GM13976 (cell line): Measurements from ENCODE around the gene KRT81.

Source experiments
- DNase-seq: peaks from one replicate; pipeline ENCODE4 v3.0.0; 2012; ENCODE audit warnings: low spot score
- in situ Hi-C: fragments of 300-500 bp; cut with MboI; formaldehyde crosslinking; loops from one replicate; pipeline ENCODE4 v1.12.0; 2022; ENCODE audit warnings: low sequenced_read_pairs, mixed read lengths, inconsistent platforms; ENCODE audit not compliant: unreplicated experiment
- TF ChIP-seq, protein P1 (sequence below): IDR thresholded peaks from 2 replicates; pipeline ENCODE4 v1.5.1; 2012; ENCODE audit warnings: borderline replicate concordance, mild to moderate bottlenecking; ENCODE audit not compliant: insufficient read depth; ENCODE audit errors: extremely low read depth, missing control alignments, control extremely low read depth

Gene KRT81

DNA sequence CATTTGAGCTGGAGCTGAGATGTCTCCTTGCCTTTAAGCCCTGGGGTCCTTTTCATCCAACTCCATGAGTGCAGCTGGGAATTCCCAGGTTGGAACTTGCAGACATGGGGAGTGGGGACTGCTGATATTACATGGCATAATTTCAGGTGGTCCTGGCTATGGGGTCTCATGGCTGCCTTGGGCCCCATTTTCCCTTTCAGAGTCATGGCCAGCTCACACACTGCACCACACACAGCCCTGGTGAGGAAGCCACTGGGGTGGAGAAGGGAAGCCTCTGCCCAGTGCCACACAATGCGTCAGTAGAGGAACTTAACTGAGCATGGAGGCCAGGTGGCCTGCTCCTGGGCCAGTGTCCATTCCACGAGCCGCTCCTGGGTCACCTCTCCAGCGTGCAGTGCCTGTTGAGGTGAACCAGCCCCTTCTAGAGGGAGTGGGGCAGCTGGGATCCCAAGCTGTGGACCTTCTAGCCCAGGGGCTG, 34.2 kb downstream of the KRT81 start:
- DNase-seq: no peak

DNA sequence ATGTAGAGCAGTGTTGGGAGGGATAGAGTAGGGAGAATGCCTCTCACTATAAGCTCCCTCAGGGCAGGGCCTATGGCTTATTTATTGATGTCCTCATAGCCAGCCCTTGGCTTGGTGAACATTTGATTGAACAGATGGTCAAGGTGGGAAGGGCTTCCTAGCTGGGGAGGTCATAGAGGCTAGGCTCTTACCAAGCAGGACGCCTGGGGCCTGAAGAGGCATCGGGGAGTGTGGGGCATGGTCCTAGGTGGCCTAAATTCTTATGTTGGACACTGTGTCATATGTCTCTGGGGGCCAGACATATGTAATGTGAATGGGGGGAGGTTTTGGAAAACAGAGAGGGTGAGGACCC, 34.8 kb downstream of the KRT81 start:
- TF ChIP-seq, protein P1, sequence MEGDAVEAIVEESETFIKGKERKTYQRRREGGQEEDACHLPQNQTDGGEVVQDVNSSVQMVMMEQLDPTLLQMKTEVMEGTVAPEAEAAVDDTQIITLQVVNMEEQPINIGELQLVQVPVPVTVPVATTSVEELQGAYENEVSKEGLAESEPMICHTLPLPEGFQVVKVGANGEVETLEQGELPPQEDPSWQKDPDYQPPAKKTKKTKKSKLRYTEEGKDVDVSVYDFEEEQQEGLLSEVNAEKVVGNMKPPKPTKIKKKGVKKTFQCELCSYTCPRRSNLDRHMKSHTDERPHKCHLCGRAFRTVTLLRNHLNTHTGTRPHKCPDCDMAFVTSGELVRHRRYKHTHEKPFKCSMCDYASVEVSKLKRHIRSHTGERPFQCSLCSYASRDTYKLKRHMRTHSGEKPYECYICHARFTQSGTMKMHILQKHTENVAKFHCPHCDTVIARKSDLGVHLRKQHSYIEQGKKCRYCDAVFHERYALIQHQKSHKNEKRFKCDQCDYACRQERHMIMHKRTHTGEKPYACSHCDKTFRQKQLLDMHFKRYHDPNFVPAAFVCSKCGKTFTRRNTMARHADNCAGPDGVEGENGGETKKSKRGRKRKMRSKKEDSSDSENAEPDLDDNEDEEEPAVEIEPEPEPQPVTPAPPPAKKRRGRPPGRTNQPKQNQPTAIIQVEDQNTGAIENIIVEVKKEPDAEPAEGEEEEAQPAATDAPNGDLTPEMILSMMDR: no peak
- in situ Hi-C loops: no loop called here
- no peak for DNase-seq

More for the DNA sequence above, 34.2 kb downstream of the KRT81 start:
- in situ Hi-C loops: no loop called here
- TF ChIP-seq, protein P1: no peak

DNA sequence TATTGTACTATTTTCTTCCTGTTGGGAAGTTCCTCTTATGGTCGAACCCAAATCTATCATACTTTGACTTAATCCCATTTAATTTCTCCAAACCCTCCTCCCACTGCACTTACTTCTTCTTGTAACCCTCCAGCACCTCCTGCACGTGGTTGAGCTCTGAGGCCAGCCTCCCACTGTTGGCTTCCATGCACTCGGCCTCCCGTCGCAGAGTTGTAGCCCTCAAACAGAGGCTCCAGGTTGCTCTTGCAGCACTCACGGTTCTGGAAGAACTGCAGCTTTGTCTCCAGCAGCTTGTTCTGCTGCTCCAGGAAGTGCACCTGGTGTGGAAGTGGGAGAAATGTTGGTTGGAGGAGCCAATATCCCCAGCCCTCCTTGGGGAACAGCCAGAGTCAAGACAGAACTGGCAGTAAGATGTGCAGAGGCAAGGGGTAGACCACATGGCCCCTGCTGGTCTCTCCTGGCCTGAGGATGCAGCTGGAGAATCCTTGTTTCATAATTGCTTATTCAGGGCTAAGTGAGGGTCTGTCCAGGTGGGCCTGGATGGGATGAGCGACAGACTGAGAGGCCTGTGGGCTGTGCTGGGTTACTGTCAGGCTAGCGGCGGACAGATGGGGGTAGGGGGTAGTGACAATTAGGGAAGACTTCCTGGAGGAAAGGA, 35.3 kb downstream of the KRT81 start:
- DNase-seq: no peak
- in situ Hi-C loops: no loop called here
- TF ChIP-seq, protein P1: no peak

DNA sequence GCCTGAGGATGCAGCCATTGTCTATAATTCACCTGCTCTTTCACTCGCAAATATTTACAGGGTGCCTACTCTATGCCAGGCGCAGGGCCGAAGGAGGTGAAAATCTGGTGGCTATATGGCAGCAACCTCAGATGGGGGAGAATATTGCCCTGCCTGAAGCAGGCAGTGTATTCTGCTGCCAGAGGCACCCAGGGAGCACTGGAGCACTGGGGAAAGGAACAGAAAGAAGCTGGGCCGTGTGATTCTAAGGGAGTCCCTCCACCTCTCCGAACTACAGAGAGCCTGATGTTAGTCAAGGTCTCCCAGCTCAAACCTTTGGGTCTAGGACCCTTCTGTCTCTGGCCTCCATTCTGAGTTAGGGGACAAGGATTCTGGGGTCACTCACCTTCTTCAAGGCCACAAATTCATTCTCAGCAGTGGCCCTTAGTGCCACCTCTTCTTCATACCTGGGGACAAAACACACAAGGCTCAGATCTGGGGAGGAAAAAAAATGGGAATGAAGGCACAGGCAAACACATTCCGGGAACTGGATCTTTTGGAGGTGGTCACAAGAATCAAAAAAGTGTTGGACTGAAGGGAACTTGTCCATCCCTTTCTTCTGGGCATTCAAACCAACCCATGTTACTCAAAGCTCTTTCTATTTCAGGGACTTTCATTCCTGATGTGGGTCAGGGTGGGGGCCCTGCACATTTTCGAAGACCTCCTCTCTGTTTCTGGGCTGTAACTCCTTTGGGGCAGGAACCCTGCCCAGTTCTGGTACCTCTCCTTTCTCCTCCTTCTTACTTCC, 36.2 kb downstream of the KRT81 start:
- in situ Hi-C loops: no loop called here
- TF ChIP-seq, protein P1: no peak
- DNase-seq: no peak

DNA sequence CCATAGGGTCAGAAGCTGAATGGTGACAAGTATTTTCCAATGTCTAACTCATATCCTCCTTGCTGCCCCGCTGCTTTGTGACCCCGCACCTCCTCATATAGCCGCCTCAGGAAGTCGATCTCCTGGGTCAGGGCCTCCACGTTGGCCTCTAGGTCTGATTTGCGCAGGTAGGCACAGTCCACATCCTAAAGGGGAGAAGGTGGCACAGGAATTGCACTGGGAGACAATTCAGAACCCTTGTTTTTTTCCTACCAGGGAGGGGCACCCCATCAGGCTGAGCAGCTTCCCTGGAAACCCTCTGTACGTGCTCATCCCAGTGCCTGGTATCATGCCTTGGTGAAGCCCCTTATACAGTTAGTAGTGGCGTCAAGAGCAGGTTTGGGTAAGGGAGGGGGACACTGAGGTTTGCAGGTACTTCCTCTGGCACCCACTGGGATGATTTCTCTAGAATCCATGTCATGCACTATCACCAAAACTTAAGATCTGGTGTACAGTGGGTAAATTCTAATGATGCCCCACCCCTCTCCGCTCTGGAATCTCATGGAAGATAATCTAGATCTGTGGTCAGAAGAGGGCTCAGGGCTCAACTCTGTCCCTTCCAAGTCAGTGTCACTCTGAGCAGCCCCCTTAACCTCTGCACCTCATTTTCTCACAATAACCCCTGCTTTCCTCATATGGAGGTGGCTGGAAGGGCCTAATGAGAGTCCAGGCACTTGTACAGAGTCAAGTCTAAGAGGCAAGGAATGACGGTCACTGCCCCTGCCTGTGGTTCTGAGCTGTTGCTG, 37.0 kb downstream of the KRT81 start:
- no peak for DNase-seq
- TF ChIP-seq, protein P1: no peak
- in situ Hi-C loops: no loop called here

DNA sequence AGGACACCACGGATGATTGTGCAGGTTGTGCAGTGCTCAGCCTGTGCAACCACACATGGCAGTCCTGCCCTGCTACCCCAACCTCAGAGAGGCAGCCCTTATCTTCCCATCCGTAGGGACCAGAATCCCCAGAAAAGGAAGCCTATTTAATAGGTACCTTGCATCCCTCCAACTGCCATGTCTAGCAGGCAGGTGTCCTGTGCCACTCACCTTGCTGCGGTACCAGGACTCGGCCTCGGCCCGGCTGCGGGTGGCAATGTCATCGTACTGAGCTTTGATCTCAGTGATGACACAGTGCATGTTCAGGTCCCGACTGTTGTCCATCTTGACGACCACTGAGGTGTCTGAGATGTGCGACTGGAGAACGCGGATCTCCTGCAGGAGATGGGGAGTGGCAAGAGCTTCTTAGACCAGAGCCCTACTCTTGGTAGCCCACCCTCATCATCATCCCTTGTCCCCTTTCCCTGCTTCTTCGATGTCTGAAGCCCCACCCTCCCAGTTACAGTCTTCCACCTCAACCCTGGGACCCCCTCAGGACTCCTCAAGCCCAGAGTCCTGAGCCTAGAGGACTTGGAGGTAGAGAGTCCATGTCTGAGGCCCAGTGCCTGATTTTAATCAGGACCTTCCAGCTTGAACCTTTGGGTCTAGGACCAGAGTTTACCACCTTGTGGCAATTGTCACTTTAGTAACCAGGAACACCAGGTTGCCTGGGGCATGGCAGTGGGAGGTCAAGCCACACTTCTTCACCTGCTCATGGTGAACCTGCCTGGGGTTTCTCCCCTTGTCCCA, 37.7 kb downstream of the KRT81 start:
- TF ChIP-seq, protein P1: no peak
- no peak for DNase-seq
- in situ Hi-C loops: no loop called here
